GM23338 (cell line): ENCODE results near the gene PLA2G5.

Source experiments
- CREB1 ChIP-seq: fragments of 250-450 bp; sonication (Bioruptor Pico); IDR thresholded peaks from 2 replicates; pipeline ENCODE4 v1.5.0; 2020; ENCODE audit warnings: low read depth, mild to moderate bottlenecking, moderate library complexity
- ETS1 ChIP-seq: IDR thresholded peaks from 2 replicates; pipeline ENCODE4 v1.6.1; 2016; ENCODE audit warnings: antibody characterized with exemption
- EZH2 ChIP-seq: fragments of 200-600 bp; sonication (generic); IDR thresholded peaks from one replicate; pipeline ENCODE4 v1.8.0; 2017; ENCODE audit warnings: antibody characterized with exemption, mild to moderate bottlenecking, low read depth; ENCODE audit not compliant: unreplicated experiment
- EZH2phosphoT487 ChIP-seq: fragments of 200-600 bp; sonication (generic); IDR thresholded peaks from one replicate; pipeline ENCODE4 v1.8.1; 2018; ENCODE audit warnings: antibody characterized with exemption; ENCODE audit not compliant: unreplicated experiment
- JUNB ChIP-seq: IDR thresholded peaks from one replicate; pipeline ENCODE4 v1.6.1; 2016; ENCODE audit warnings: antibody characterized with exemption; ENCODE audit not compliant: unreplicated experiment
- POLR2AphosphoS5 ChIP-seq: IDR thresholded peaks from 2 replicates; pipeline ENCODE4 v1.6.1; 2016; ENCODE audit warnings: antibody characterized with exemption, low read depth
- ZNF114 ChIP-seq: fragments of 250-450 bp; sonication (Bioruptor Pico); IDR thresholded peaks from 2 replicates; pipeline ENCODE4 v1.5.0; 2020; ENCODE audit warnings: mild to moderate bottlenecking, moderate library complexity
- TF ChIP-seq, protein P1 (sequence below), 2 experiments: fragments of 200-600 bp in 1 of 2; sonication (generic) in 1 of 2; conservative IDR thresholded peaks; 2 replicates each; pipeline versions ENCODE4 v1.5.1 to v1.6.1; 2016 to 2017; ENCODE audit warnings: antibody characterized with exemption in 2 of 2, low read depth in 2 of 2, mild to moderate bottlenecking in 2 of 2, moderate library complexity in 1 of 2
- TF ChIP-seq, protein P2 (sequence below): IDR thresholded peaks from one replicate; pipeline ENCODE4 v1.6.1; 2018; ENCODE audit warnings: antibody characterized with exemption; ENCODE audit not compliant: unreplicated experiment

GRCh38 chr1:20138961-20139550, 69.1 kb downstream of the PLA2G5 start, which contains the start of gene PLA2G2F:
- TF ChIP-seq, protein P1, sequence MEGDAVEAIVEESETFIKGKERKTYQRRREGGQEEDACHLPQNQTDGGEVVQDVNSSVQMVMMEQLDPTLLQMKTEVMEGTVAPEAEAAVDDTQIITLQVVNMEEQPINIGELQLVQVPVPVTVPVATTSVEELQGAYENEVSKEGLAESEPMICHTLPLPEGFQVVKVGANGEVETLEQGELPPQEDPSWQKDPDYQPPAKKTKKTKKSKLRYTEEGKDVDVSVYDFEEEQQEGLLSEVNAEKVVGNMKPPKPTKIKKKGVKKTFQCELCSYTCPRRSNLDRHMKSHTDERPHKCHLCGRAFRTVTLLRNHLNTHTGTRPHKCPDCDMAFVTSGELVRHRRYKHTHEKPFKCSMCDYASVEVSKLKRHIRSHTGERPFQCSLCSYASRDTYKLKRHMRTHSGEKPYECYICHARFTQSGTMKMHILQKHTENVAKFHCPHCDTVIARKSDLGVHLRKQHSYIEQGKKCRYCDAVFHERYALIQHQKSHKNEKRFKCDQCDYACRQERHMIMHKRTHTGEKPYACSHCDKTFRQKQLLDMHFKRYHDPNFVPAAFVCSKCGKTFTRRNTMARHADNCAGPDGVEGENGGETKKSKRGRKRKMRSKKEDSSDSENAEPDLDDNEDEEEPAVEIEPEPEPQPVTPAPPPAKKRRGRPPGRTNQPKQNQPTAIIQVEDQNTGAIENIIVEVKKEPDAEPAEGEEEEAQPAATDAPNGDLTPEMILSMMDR (conservative IDR thresholded peaks at IDR 0.05; ENCODE audit: low read depth in 2 of 2) = no peak
- no peak for TF ChIP-seq EZH2
- no peak for TF ChIP-seq POLR2AphosphoS5
- TF ChIP-seq, protein P2, sequence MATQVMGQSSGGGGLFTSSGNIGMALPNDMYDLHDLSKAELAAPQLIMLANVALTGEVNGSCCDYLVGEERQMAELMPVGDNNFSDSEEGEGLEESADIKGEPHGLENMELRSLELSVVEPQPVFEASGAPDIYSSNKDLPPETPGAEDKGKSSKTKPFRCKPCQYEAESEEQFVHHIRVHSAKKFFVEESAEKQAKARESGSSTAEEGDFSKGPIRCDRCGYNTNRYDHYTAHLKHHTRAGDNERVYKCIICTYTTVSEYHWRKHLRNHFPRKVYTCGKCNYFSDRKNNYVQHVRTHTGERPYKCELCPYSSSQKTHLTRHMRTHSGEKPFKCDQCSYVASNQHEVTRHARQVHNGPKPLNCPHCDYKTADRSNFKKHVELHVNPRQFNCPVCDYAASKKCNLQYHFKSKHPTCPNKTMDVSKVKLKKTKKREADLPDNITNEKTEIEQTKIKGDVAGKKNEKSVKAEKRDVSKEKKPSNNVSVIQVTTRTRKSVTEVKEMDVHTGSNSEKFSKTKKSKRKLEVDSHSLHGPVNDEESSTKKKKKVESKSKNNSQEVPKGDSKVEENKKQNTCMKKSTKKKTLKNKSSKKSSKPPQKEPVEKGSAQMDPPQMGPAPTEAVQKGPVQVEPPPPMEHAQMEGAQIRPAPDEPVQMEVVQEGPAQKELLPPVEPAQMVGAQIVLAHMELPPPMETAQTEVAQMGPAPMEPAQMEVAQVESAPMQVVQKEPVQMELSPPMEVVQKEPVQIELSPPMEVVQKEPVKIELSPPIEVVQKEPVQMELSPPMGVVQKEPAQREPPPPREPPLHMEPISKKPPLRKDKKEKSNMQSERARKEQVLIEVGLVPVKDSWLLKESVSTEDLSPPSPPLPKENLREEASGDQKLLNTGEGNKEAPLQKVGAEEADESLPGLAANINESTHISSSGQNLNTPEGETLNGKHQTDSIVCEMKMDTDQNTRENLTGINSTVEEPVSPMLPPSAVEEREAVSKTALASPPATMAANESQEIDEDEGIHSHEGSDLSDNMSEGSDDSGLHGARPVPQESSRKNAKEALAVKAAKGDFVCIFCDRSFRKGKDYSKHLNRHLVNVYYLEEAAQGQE = no peak
- no peak for TF ChIP-seq CREB1 (CRISPR knock-in tag)
- no peak for TF ChIP-seq JUNB
- TF ChIP-seq ZNF114 (CRISPR knock-in tag) = no peak
- TF ChIP-seq ETS1 = no peak
- no peak for TF ChIP-seq EZH2phosphoT487
